Mesendoderm (in vitro differentiated cells): ENCODE data around the gene RAP1GAP2.

Experiments
- DNase-seq: peaks from one replicate; pipeline ENCODE4 v3.0.0; 2013
- H2AK5ac ChIP-seq: 2 replicates; pipeline ENCODE4 v1.6.1; 2013; ENCODE audit warnings: low read length, inconsistent platforms
- H2BK120ac ChIP-seq: 2 replicates; pipeline ENCODE4 v1.6.1; 2013; ENCODE audit warnings: low read depth, mild to moderate bottlenecking, low read length, moderate library complexity, mixed read lengths
- H2BK15ac ChIP-seq: replicated peaks from 2 replicates; pipeline ENCODE4 v1.6.1; 2013; ENCODE audit warnings: low read depth, mild to moderate bottlenecking, moderate library complexity
- H2BK5ac ChIP-seq: 2 replicates; pipeline ENCODE4 v1.6.1; 2013; ENCODE audit warnings: low read length, inconsistent platforms
- H3K18ac ChIP-seq: 2 replicates; pipeline ENCODE4 v1.6.1; 2013; ENCODE audit warnings: mild to moderate bottlenecking, low read length, mixed read lengths
- H3K23ac ChIP-seq: one replicate; pipeline ENCODE4 v1.6.1; 2013; ENCODE audit warnings: low read length
- H3K27ac ChIP-seq: 2 replicates; pipeline ENCODE4 v1.5.1; 2013; ENCODE audit warnings: low read depth, mild to moderate bottlenecking, inconsistent platforms, low read length, moderate library complexity
- H3K27me3 ChIP-seq: 2 replicates; pipeline ENCODE4 v1.6.1; 2013; ENCODE audit warnings: low read length, control low read depth, mild to moderate bottlenecking, inconsistent platforms; ENCODE audit not compliant: insufficient read depth, poor library complexity
- H3K36me3 ChIP-seq: 2 replicates; pipeline ENCODE4 v1.6.1; 2013; ENCODE audit warnings: low read length, inconsistent platforms; ENCODE audit not compliant: control insufficient read depth, insufficient read depth
- H3K4ac ChIP-seq: one replicate; pipeline ENCODE4 v1.6.1; 2013; ENCODE audit warnings: low read depth, mild to moderate bottlenecking, low read length, moderate library complexity
- H3K4me1 ChIP-seq: 2 replicates; pipeline ENCODE4 v1.6.1; 2013; ENCODE audit warnings: low read depth, low read length, inconsistent platforms; ENCODE audit not compliant: control insufficient read depth
- H3K4me2 ChIP-seq: 2 replicates; pipeline ENCODE4 v1.6.1; 2013; ENCODE audit warnings: low read length
- H3K4me3 ChIP-seq: 2 replicates; pipeline ENCODE4 v1.5.1; 2013; ENCODE audit warnings: mild to moderate bottlenecking, low read length
- H3K56ac ChIP-seq: one replicate; pipeline ENCODE4 v1.6.1; 2013; ENCODE audit warnings: low read length
- H3K79me1 ChIP-seq: 2 replicates; pipeline ENCODE4 v1.6.1; 2013; ENCODE audit warnings: low read length, inconsistent platforms
- H3K79me2 ChIP-seq: 2 replicates; pipeline ENCODE4 v1.6.1; 2013; ENCODE audit warnings: mild to moderate bottlenecking, low read length; ENCODE audit not compliant: control insufficient read depth, insufficient read depth
- H3K9ac ChIP-seq: 2 replicates; pipeline ENCODE4 v1.6.1; 2013; ENCODE audit warnings: low read length, inconsistent platforms
- H4K5ac ChIP-seq: one replicate; pipeline ENCODE4 v1.6.1; 2013; ENCODE audit warnings: low read length
- H4K8ac ChIP-seq: one replicate; pipeline ENCODE4 v1.6.1; 2013; ENCODE audit warnings: low read depth, mild to moderate bottlenecking, control low read depth, low read length, moderate library complexity
- WGBS: extraction: QIAGEN DNeasy Blood & Tissue Kit; methylation state at CpG from one replicate; pipeline ENCODE4 v1.1.7; 2013; ENCODE audit warnings: low lambda C conversion rate, missing lambda C conversion rate; ENCODE audit not compliant: insufficient coverage; ENCODE audit errors: extremely low coverage; 5-methylcytosine and 5-hydroxymethylcytosine counted together

RAP1GAP2 gene

DNA sequence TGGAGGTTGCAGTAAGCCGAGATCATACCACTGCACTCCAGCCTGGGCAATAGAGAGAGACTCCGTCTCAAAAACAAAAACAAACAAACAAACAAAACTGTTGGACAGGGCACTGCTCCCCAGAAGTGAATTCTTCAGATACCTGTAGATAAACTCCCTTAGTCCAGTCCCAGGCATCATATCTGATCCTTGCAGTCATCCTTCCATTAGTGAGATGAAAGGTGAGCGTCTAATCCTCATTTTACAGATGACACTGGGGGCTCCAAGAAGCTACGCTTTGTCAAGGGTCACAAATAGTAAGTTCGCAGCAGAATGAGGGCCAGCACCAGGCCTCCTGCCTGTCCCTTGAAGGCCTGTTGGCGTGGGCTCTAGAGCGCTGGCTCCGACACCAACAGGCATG lies 165.2 kb downstream of the RAP1GAP2 start:
- Histone ChIP-seq H3K79me1 (peaks cover under 1% of the 10 kb centered on the region), H3K4ac (no peak overlapping the region), H3K23ac (no peak overlapping the region), H3K79me2 (peaks cover under 1% of the 10 kb centered on the region), H2BK5ac (no peak overlapping the region), H4K8ac (no peak overlapping the region), H2AK5ac (no peak overlapping the region), H3K4me3 (no peak overlapping the region), H3K4me1 (no peaks in the 10 kb centered on the region), H3K18ac (no peak overlapping the region), H2BK120ac (no peak overlapping the region), H3K27me3 (no peaks in the 10 kb centered on the region), H4K5ac (no peak overlapping the region), H3K27ac (no peak overlapping the region), H3K56ac (no peak overlapping the region), H3K4me2 (no peak overlapping the region), H3K36me3 (no peaks in the 10 kb centered on the region), H2BK15ac (no peak overlapping the region), H3K9ac (no peak overlapping the region)
- WGBS: no CpG with 5 or more reads among the region's 8 CpGs
- DNase-seq: no peak

DNA sequence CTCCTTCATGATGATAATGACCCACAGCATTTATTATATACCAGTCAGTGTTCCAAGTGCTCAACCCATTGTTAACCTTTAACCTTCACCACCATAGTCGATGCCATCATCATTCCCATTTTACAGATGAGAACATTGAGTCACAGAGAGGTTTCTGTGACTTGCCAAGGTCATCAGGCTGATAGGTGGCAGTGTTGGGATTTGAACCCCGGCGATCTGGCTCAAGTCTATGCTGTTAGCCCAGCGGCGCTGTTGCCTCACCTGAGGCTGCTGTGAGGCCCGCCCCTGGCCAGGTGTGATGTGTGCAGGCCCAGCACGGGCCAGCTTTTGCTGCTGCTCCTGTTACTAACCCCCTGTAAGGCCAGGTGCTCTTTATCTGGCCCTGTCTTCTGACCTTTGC lies 166.0 kb downstream of the RAP1GAP2 start:
- no peak overlapping the region for H3K9ac ChIP-seq
- WGBS: no CpG with 5 or more reads among the region's 7 CpGs
- no peak for DNase-seq

DNA sequence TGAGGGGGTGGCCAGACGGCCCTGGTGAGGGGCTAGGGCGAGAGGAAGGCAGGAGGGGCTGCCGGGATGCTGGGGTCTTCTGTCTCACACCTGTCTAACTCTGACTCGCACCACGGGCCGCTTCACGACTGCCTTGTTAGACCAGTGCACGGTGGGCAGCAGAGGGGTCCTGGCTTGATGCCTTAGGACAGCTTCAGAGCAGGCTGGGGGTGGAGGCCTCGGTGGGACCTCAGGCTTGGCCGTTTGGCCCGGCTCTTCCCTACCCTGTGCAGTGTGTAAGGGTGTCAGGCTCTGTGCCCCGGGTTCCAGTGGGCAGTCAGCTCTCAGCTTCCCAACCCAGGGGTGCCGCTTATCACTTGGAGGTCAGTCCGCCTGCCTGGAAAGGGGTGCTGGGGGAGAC lies 166.5 kb downstream of the RAP1GAP2 start:
- WGBS: no CpG with 5 or more reads among the region's 14 CpGs
- no peak overlapping the region for H2AK5ac ChIP-seq

More for the DNA sequence above, 166.0 kb downstream of the RAP1GAP2 start:
- H3K23ac ChIP-seq: no peak overlapping the region
- no peak overlapping the region for H3K56ac ChIP-seq
- H3K4ac ChIP-seq: no peak overlapping the region
- H3K79me1 ChIP-seq: no peaks in the 10 kb centered on the region
- H2AK5ac ChIP-seq: no peak overlapping the region
- H3K4me2 ChIP-seq: no peak overlapping the region
- no peak overlapping the region for H2BK120ac ChIP-seq
- no peak overlapping the region for H4K5ac ChIP-seq
- H3K27ac ChIP-seq: no peak overlapping the region
- H3K18ac ChIP-seq: no peak overlapping the region
- no peaks in the 10 kb centered on the region for H3K27me3 ChIP-seq
- no peak overlapping the region for H3K4me3 ChIP-seq
- H4K8ac ChIP-seq: no peak overlapping the region
- H2BK15ac ChIP-seq: no peak overlapping the region
- H3K79me2 ChIP-seq: no peaks in the 10 kb centered on the region
- H2BK5ac ChIP-seq: no peak overlapping the region
- H3K36me3 ChIP-seq: no peaks in the 10 kb centered on the region
- no peaks in the 10 kb centered on the region for H3K4me1 ChIP-seq

DNA sequence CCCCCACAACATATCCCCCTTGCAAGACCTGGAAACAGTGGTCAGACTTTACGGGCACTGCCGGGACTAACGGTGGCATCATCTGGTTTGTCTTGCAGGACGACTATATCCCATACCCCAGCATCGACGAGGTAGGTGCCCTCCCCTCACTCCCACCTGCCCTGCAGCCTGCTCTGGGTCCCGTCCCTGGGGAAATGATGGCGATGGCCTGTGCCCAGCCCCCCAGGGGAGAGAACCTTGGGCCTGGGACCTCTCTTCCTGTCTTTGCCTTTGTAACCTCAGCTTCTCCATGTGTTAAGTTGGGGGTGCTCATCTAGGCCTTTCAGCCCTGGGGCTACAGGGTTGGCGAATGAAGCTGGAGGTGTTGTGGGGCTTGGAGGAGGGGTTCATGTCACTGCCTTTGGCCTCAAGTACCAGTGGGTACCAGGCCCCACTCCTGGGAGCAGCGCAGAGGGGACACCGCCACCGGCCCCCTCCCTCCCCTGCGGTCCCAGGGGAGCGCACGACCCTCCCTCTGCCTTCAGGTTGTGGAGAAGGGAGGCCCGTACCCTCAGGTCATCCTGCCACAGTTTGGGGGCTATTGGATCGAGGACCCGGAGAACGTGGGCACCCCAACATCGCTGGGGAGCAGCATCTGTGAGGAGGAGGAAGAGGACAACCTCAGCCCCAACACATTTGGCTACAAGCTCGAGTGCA lies 167.2 kb downstream of the RAP1GAP2 start:
- H3K27ac ChIP-seq: no peak overlapping the region

More for the DNA sequence above, 166.5 kb downstream of the RAP1GAP2 start:
- Histone ChIP-seq H2BK15ac (no peak overlapping the region), H2BK120ac (no peak overlapping the region), H3K4me3 (no peak overlapping the region), H3K27ac (no peak overlapping the region), H3K23ac (no peak overlapping the region), H3K4me2 (no peak overlapping the region), H3K18ac (no peak overlapping the region), H3K9ac (no peak overlapping the region), H4K8ac (no peak overlapping the region), H3K79me2 (no peaks in the 10 kb centered on the region), H3K4ac (no peak overlapping the region), H3K56ac (no peak overlapping the region), H3K79me1 (no peaks in the 10 kb centered on the region), H4K5ac (no peak overlapping the region), H3K36me3 (no peaks in the 10 kb centered on the region), H3K27me3 (no peaks in the 10 kb centered on the region), H2BK5ac (no peak overlapping the region), H3K4me1 (no peaks in the 10 kb centered on the region)
- DNase-seq: no peak

DNA sequence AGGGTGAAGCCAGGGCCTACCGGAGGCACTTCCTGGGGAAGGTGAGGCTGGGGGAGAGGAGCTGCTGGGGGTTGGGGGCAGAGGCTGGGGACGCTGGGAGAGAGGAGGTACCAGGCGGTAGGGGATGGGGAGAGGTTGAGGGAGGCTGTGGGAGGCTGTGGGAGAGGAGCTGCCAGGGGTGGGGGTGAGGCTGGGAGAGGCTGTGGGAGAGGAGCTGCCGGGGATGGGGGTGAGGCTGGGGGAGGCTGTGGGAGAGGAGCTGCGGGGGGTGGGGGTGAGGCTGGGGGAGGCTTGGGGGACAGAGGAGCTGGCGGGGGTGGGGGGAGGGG lies 167.8 kb downstream of the RAP1GAP2 start:
- no peaks in the 10 kb centered on the region for H3K36me3 ChIP-seq
- no peak overlapping the region for H3K27ac ChIP-seq
- no CpG with 5 or more reads among the region's 6 CpGs for WGBS
- peak overlapping the region; percentile 5 for H3K56ac ChIP-seq
- no peaks in the 10 kb centered on the region for H3K4me1 ChIP-seq
- H3K23ac ChIP-seq: no peak overlapping the region
- H2AK5ac ChIP-seq: no peak overlapping the region
- no peak overlapping the region for H3K4me3 ChIP-seq
- DNase-seq: no peak
- H4K5ac ChIP-seq: no peak overlapping the region
- no peak overlapping the region for H3K18ac ChIP-seq
- no peak overlapping the region for H2BK15ac ChIP-seq
- H3K27me3 ChIP-seq: no peaks in the 10 kb centered on the region
- no peak overlapping the region for H3K4me2 ChIP-seq
- H3K9ac ChIP-seq: no peak overlapping the region
- no peak overlapping the region for H4K8ac ChIP-seq
- no peak overlapping the region for H3K4ac ChIP-seq
- H3K79me2 ChIP-seq: no peaks in the 10 kb centered on the region
- no peak overlapping the region for H2BK5ac ChIP-seq
- no peaks in the 10 kb centered on the region for H3K79me1 ChIP-seq
- no peak overlapping the region for H2BK120ac ChIP-seq

More for the DNA sequence above, 167.2 kb downstream of the RAP1GAP2 start:
- H3K27me3 ChIP-seq: no peaks in the 10 kb centered on the region
- WGBS: no CpG with 5 or more reads among the region's 21 CpGs
- peak overlapping the region; percentile 5 for H3K56ac ChIP-seq
- H2BK5ac ChIP-seq: no peak overlapping the region
- H3K4me1 ChIP-seq: no peaks in the 10 kb centered on the region
- no peak overlapping the region for H3K23ac ChIP-seq
- H4K5ac ChIP-seq: no peak overlapping the region
- no peak overlapping the region for H3K9ac ChIP-seq
- no peak overlapping the region for H3K4me3 ChIP-seq
- no peak overlapping the region for H2AK5ac ChIP-seq
- no peak for DNase-seq
- H3K36me3 ChIP-seq: no peaks in the 10 kb centered on the region
- H2BK120ac ChIP-seq: no peak overlapping the region
- H3K79me2 ChIP-seq: no peaks in the 10 kb centered on the region
- no peaks in the 10 kb centered on the region for H3K79me1 ChIP-seq
- no peak overlapping the region for H4K8ac ChIP-seq
- no peak overlapping the region for H3K4me2 ChIP-seq
- H2BK15ac ChIP-seq: no peak overlapping the region
- H3K18ac ChIP-seq: no peak overlapping the region
- H3K4ac ChIP-seq: no peak overlapping the region

DNA sequence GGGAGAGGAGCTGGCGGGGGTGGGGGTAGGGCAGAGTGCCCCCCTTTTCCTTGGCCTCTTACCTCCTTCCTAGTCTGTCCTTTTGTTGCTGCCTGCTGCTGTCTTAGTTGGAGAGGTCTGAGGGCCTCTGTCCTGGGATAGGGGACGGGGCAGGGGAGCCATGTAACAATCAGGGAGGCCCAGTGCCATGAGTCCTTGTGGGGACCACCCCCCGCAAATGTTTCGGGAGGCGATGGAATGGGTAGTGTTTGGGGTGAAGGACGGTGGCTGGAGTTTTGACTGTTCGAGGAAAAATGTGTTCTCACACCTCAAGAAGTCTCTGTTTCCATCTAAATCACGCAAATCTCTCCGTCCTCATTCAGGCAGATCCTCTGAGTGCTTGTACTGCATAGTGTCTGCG lies 168.1 kb downstream of the RAP1GAP2 start:
- Histone ChIP-seq H2BK120ac (no peak overlapping the region), H3K79me1 (no peaks in the 10 kb centered on the region), H3K27me3 (no peaks in the 10 kb centered on the region), H2BK5ac (no peak overlapping the region), H4K8ac (no peak overlapping the region), H3K4me1 (no peaks in the 10 kb centered on the region), H3K36me3 (no peaks in the 10 kb centered on the region), H3K23ac (no peak overlapping the region), H2BK15ac (no peak overlapping the region), H3K79me2 (no peaks in the 10 kb centered on the region), H3K18ac (no peak overlapping the region), H2AK5ac (no peak overlapping the region), H3K56ac (no peak overlapping the region), H3K4me2 (no peak overlapping the region), H4K5ac (no peak overlapping the region), H3K4ac (no peak overlapping the region), H3K9ac (no peak overlapping the region), H3K4me3 (no peak overlapping the region), H3K27ac (no peak overlapping the region)
- DNase-seq: no peak
- WGBS: no CpG with 5 or more reads among the region's 10 CpGs
